ENCODE data around the gene NQO1.

NQO1 gene

GRCh38 chr16:69707920-69708683 lies 18.3 kb downstream of the NQO1 start:
- no peak for DNase-seq (ENCODE audit: low read depth in 3 of 3, low spot score in 1 of 3)

GRCh38 chr16:69706975-69707340 lies 19.4 kb downstream of the NQO1 start:
- DNase-seq (ENCODE audit: low read depth in 3 of 3, low spot score in 1 of 3) = no peak

- no peak for DNase-seq (ENCODE audit: low read depth in 3 of 3, low spot score in 1 of 3)
Measured at GRCh38 chr16:69706256-69706974, 19.9 kb downstream of the NQO1 start.

- DNase-seq (ENCODE audit: low read depth in 3 of 3, low spot score in 1 of 3) = no peak
Measured at GRCh38 chr16:69703638-69704037, 22.7 kb downstream of the NQO1 start.

- DNase-seq (ENCODE audit: low read depth in 3 of 3, low spot score in 1 of 3) = no peak
Measured at GRCh38 chr16:69701866-69702265, 24.5 kb downstream of the NQO1 start.

GRCh38 chr16:69701452-69701851 lies 24.9 kb downstream of the NQO1 start:
- no peak for DNase-seq (ENCODE audit: low read depth in 3 of 3, low spot score in 1 of 3)

- DNase-seq (ENCODE audit: low read depth in 3 of 3, low spot score in 1 of 3) = no peak
Measured at GRCh38 chr16:69699915-69700314, 26.4 kb downstream of the NQO1 start.

GRCh38 chr16:69698404-69698803 lies 28.0 kb downstream of the NQO1 start:
- no peak for DNase-seq (ENCODE audit: low read depth in 3 of 3, low spot score in 1 of 3)

- DNase-seq (ENCODE audit: low read depth in 3 of 3, low spot score in 1 of 3) = no peak
Measured at GRCh38 chr16:69693916-69694315, 32.4 kb downstream of the NQO1 start.

- no peak for DNase-seq (ENCODE audit: low read depth in 3 of 3, low spot score in 1 of 3)
Measured at GRCh38 chr16:69691980-69692911, 34.1 kb downstream of the NQO1 start.

GRCh38 chr16:69688589-69688988 lies 37.8 kb downstream of the NQO1 start:
- no peak for DNase-seq (ENCODE audit: low read depth in 3 of 3, low spot score in 1 of 3)

- DNase-seq (ENCODE audit: low read depth in 3 of 3, low spot score in 1 of 3) = no peak
Measured at GRCh38 chr16:69680358-69680757, 46.0 kb downstream of the NQO1 start.

- DNase-seq (ENCODE audit: low read depth in 3 of 3, low spot score in 1 of 3) = no peak
Measured at GRCh38 chr16:69672998-69673713, 53.2 kb downstream of the NQO1 start.

- DNase-seq (ENCODE audit: low read depth in 3 of 3, low spot score in 1 of 3) = no peak
Measured at GRCh38 chr16:69672315-69672997, 53.9 kb downstream of the NQO1 start.

- no peak for DNase-seq (ENCODE audit: low read depth in 3 of 3, low spot score in 1 of 3)
Measured at GRCh38 chr16:69669577-69669976, 56.8 kb downstream of the NQO1 start.

- no peak for DNase-seq (ENCODE audit: low read depth in 3 of 3, low spot score in 1 of 3)
Measured at GRCh38 chr16:69663846-69664245, 62.5 kb downstream of the NQO1 start.

GRCh38 chr16:69662901-69663300 lies 63.5 kb downstream of the NQO1 start:
- DNase-seq (ENCODE audit: low read depth in 3 of 3, low spot score in 1 of 3) = no peak

- no peak for DNase-seq (ENCODE audit: low read depth in 3 of 3, low spot score in 1 of 3)
Measured at GRCh38 chr16:69660166-69660565, 66.2 kb downstream of the NQO1 start.
